Dedifferentiated amniotic fluid mesenchymal stem cell (primary cell): ENCODE measurements around the gene SPAAR.
"Not testable (repeated sequence)": the region's sequence is repeated elsewhere in the genome, so short reads cannot be mapped to it uniquely, and the experiment has no call there.

ENCODE experiments used
- DNase-seq: peaks from one replicate; pipeline ENCODE4 v3.0.0-alpha.2; 2016; ENCODE audit errors: extremely low spot score

Gene SPAAR

GRCh38 chr9:35904338-35904737, 5.0 kb upstream of the SPAAR start:
- no peak for DNase-seq

GRCh38 chr9:35905051-35905781, 4.1 kb upstream of the SPAAR start:
- no peak for DNase-seq

GRCh38 chr9:35905912-35906679, 3.2 kb upstream of the SPAAR start, which contains the start of gene HRCT1:
Gene HRCT1, plus strand, starts transcription at chr9:35906202. Its CDS starts 86 bp downstream, at chr9:35906288.
- DNase-seq: peak; percentile 94

DNA sequence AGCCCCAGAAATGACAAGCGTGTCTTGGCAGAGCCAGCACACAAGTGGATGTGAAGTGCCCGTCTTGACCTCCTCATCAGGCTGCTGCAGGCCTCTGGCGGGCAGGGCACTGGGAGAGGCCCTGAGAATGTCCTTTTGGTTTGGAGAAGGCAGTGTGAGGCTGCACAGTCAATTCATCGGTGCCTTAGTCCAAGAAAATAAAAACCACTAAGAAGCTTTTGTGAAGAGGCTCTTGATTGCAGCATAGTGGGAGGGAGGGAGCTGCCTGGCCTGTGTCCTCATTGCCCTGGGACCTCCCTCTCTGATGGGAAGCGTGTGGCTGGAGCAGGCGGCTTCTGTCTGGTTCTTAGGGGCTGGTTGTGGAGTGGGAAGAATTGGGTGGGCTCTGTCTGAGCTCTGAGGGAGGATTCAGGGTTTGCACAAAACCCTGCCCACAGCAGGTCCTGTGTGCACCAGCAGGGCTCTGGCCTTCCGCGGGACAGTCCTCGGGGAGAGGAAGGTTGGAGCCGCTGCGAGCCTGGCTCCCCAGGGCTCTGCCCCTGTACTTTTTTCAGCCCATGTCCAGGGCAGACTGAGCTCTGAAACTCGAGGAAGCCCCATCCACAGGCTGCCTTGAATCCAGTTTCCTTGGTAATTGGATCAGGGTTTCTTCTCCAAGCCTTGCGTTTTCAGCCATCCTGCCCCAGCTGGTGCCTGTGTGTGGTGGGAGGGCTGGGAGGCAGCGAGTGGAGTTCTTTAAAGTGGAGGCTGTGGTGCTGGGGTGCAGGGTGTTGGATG, 2.2 kb upstream of the SPAAR start:
- peak; percentile 64 for DNase-seq

- peak; percentile 70 for DNase-seq
These were observed 1.4 kb upstream of the SPAAR start for GRCh38 chr9:35907711-35908503.

DNA sequence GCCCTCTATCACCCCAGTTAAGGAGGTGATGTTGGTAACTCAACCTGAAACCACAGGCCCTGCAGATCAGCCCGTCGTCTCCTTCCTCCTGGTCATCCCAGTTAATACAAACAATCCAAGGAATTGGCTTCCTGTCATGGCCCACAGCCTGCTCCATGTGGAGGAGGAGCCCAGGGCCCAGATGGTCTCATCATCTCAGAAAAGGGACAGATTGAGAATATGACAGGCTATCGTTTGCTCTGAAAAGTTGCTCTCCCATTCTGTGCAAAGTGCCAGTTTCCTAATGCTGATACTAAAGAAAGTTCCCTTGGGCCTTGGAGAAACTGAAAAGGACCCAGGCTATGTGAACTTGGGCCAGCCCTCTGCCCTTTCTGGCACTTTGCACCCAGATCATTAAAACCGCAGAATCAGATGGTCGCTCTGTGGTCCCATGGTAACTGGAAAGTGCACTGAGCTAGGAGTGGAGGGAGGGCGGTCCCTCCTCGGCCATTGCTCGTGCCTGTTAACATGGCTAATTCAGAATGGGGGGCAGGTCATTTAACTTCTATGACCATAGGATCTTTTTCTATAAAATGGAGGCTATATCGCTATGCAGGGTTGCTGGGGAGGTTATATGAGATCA, 675 bp upstream of the SPAAR start:
- DNase-seq: no peak

DNA sequence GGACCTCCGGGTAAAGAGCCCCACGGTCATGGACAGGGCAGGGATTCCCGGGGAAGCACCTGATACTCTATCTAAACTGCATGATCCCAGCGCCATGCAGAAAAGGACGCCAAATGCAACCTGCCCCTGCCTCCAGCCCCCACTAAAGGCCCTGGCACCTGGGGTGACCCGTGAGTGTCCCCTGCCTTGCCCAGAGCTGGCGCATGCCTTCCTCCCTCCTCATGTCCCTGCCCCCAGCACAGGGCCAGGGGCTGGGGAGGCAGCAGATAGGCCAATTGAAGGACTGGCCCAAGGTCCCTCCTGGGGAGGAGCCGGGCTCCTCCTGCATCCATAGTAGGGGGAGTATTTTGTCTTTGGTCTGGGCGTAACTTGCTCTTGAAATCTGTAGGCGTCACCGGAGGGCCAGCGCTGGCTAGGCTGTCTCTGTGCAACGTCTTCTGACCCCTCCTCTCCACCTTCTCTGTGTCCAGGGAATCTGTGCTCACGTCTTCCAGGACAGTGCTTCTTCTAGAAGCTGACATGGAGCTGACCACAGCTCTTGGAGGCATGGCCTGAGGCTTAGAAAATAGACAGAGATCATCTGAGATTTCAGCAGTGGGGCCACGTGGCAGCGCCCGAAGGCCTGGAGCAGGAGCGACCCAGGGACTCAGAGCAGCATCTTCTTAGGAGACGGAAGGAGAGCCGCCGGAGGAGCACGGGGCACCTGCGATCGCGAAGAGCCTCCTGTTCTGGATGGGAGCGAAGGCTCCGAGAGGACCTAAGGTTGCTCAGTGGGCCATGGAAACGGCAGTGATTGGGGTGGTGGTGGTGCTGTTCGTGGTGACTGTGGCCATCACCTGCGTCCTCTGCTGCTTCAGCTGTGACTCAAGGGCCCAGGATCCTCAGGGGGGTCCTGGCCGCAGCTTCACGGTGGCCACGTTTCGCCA, 660 bp downstream of the SPAAR start:
- DNase-seq: no peak

- DNase-seq: no peak
These were observed 1.5 kb downstream of the SPAAR start for GRCh38 chr9:35910613-35911359.

GRCh38 chr9:35911690-35912089, 2.4 kb downstream of the SPAAR start:
- DNase-seq: no peak

- no peak for DNase-seq
These were observed 3.6 kb downstream of the SPAAR start for GRCh38 chr9:35912791-35913400.

DNA sequence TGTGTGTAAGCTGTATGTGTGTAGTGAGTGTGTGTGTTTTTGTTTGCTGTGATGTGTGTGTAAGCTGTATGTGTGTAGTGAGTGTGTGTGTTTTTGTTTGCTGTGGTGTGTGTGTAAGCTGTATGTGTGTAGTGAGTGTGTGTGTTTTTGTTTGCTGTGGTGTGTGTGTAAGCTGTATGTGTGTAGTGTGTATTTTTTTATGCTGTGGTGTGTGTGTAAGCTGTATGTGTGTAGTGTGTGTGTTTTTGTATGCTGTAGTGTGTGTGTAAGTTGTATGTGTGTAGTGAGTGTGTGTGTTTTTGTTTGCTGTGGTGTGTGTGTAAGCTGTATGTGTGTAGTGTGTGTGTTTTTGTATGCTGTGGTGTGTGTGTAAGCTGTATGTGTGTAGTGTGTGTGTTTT, 4.1 kb downstream of the SPAAR start:
- not testable (repeated sequence) for DNase-seq

DNA sequence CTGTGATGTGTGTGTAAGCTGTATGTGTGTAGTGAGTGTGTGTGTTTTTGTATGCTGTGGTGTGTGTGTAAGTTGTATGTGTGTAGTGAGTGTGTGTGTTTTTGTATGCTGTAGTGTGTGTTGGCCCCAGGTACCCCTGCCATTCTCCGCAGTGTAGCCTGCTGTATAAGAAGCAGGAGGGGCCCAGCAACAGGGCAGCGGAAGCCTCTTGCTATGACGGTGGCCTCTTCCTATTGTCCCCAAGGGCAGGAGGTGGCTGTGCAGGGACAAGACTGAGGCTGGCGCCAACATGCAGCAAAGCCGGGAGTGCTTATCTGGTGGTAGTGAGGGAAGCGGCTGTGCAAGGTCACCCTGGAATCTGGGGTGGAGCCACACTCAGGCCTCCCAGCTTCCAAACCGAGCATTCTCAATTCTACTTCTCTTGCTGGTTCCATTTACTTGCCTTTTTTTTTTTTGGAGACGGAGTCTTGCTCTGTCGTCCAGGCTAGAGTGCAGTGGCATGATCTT, 5.1 kb downstream of the SPAAR start:
- no peak for DNase-seq

DNA sequence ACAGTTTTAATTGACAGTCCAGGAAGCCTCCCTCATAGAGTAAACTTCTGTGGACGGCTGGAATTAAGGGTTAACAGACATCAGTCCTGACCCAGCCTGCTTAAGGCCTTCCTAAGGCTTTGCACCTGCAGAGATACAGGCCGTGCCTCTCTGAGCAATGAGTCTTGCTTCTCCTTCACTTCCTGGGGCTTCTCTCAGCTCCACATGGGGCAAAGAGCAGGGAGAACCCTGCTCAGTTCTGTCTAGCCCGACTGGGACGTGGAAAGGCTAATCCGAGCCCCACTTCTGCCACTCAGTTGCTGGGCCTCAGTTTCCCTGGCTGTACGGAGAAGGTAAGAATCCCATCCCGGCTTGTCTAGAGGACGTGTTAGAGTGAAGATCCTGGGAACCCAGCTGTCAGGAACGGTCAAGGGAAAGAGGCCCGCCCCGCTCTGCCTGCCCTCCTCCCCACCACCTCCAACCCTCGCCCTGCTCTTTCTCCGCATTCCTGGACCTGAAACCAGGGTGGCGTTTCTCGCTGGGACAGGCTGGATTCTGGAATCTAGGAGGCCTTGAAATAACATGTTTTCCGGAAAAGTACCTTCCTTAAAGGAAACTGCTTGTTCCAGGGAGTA, 6.5 kb downstream of the SPAAR start:
- no peak for DNase-seq

DNA sequence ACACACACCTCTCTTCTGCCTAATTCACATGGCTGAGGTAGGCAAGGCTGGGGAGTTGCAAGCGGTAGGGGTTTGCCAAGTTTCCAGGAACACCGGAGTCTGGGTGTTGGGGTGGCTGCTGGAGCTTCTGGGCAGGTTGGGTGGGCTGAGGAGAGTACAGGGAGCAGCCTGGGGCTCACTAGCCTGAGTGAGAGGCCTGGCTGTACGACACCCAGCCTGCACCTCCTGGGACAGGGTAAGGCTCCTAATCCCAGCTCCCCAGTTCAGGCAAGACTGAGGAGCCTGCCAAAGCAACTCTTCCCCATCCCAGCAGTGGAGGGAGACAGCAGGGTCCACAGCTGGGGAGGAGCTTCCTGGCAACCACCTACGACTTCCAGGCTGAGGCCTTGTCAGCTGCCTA, 8.0 kb downstream of the SPAAR start:
- no peak for DNase-seq

- DNase-seq: no peak
These were observed 9.5 kb downstream of the SPAAR start for GRCh38 chr9:35918780-35919179.

DNA sequence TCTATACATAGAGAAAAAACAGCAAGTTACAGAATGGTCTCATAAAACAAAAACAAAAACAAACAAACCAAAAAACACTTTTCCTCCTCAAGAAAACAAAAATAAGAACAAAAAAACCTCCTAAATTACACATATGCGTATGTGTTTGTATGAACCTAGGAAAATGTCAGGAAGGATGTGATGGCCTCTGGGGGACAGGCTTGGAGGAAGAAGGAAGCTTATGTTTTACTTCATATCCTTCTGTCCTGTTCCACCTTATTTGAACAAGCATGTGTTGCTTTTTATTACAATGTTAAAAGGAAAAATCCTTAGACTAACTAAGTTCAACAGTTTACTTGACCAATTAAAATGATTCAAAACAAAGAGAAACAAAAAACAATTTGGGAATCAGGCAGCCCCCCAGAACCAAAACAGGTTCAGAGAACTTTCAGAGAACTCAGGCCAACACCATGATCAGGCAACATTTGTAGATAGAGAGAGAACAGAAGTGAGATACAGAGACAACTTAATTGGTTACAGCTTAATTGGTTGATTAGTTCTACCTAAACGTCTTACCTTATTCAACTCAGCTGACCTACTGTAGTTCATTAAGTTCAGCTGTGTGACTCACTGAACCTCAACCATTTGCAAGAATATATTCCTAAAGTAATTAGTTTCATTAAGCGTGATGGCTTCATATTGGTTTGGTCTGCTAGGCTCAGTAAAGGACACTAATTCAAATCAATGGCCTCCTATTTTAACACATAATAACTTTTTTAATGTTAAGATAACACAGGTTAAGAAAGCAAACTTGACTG, 10.1 kb downstream of the SPAAR start:
- no peak for DNase-seq

- no peak for DNase-seq
These were observed 10.8 kb downstream of the SPAAR start for GRCh38 chr9:35920051-35920620.
